Thyroid gland (tissue), 4 donors: ENCODE results near the gene ANKRD60. TPM values are rescaled to one million over a fixed set of nuclear protein-coding genes. Genes with fewer than 3 reads are reported as not detected.

Experiments used
- DNase-seq, 2 donors: peaks; one replicate each; pipeline ENCODE4 v3.0.0-alpha.2; 2019
- H3K27ac ChIP-seq, 3 donors: fragments of 200-600 bp; sonication (generic); 1 replicate in 2 of 3; 2 replicates in 1 of 3; pipeline ENCODE4 v1.5.1; 2016 to 2019; ENCODE audit warnings: mild to moderate bottlenecking in 1 of 3, moderate library complexity in 1 of 3
- H3K27me3 ChIP-seq: fragments of 200-600 bp; sonication (generic); one replicate; pipeline ENCODE4 v1.5.1; 2019
- H3K36me3 ChIP-seq, 2 donors: fragments of 200-600 bp; sonication (generic); one replicate each; pipeline ENCODE4 v1.5.1; 2016 to 2019
- H3K4me1 ChIP-seq, 2 donors: fragments of 200-600 bp; sonication (generic); one replicate each; pipeline ENCODE4 v1.5.1; 2017 to 2019
- H3K4me3 ChIP-seq, 3 donors: fragments of 200-600 bp; sonication (generic); replicated peaks in 1 of 3; 1 replicate in 2 of 3; 2 replicates in 1 of 3; pipeline ENCODE4 v1.5.1; 2016; ENCODE audit warnings: mild to moderate bottlenecking in 1 of 3
- H3K9me3 ChIP-seq: fragments of 200-600 bp; sonication (generic); one replicate; pipeline ENCODE4 v1.5.1; 2017
- POLR2A ChIP-seq, 2 donors: fragments of 450-650 bp; IDR thresholded peaks; one replicate each; pipeline ENCODE4 v1.6.1; 2017; ENCODE audit warnings: antibody characterized with exemption in 2 of 2, mild to moderate bottlenecking in 2 of 2, moderate library complexity in 1 of 2
- WGBS, 2 donors: methylation state at CpG; one replicate each; pipeline ENCODE4 v1.1.5; 2017; 5-methylcytosine and 5-hydroxymethylcytosine counted together
- intact Hi-C: fragments of 100-400 bp; cut with DNase I; formaldehyde crosslinking; loops from one replicate; pipeline ENCODE4 v1.15.1; 2023
- total RNA-seq, 4 donors: library from RNA; depleted of rRNA; stranded (reverse); fragments of >200 nt; gene quantifications; one replicate each; pipeline ENCODE4 v1.2.3, GENCODE V29; 2016
- TF ChIP-seq, protein P1 (sequence below), 6 experiments: fragments of 200-600 bp in 3 of 6; fragments of 450-650 bp in 3 of 6; sonication (generic) in 3 of 6; IDR thresholded peaks; one replicate each; pipeline ENCODE4 v1.5.1; 2016 to 2019; ENCODE audit warnings: antibody characterized with exemption in 6 of 6, mild to moderate bottlenecking in 2 of 6, inconsistent platforms in 1 of 6, moderate library complexity in 1 of 6

The ANKRD60 gene
- total RNA-seq, 4 donors from 2014 or later = not detected

DNA sequence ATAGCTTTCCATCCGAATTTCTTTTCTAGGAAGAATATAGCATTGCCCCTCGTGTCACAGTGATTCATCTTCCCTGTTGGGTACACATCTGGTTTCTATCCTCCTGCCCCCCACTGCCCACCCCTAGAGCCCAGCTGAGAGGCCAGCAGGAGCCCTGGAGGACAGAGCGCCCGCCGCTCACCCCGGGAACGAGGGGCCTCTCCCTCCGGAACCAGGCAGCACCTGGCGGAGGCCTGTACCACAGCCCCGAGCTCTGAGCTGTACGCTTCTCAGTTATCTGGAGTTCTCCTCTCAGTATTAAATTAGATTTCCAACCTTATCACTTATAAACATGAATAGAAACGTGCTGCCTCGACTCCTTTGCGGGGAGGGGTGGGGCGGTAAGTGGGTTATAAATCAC, 6.0 kb downstream of the ANKRD60 start:
- no peak for DNase-seq
- H3K4me1 ChIP-seq = no peaks in the 10 kb centered on the region
- no peak for TF ChIP-seq POLR2A (IDR thresholded peaks at IDR 0.05)
- TF ChIP-seq, protein P1, sequence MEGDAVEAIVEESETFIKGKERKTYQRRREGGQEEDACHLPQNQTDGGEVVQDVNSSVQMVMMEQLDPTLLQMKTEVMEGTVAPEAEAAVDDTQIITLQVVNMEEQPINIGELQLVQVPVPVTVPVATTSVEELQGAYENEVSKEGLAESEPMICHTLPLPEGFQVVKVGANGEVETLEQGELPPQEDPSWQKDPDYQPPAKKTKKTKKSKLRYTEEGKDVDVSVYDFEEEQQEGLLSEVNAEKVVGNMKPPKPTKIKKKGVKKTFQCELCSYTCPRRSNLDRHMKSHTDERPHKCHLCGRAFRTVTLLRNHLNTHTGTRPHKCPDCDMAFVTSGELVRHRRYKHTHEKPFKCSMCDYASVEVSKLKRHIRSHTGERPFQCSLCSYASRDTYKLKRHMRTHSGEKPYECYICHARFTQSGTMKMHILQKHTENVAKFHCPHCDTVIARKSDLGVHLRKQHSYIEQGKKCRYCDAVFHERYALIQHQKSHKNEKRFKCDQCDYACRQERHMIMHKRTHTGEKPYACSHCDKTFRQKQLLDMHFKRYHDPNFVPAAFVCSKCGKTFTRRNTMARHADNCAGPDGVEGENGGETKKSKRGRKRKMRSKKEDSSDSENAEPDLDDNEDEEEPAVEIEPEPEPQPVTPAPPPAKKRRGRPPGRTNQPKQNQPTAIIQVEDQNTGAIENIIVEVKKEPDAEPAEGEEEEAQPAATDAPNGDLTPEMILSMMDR (IDR thresholded peaks at IDR 0.05) = no peak
- no peaks in the 10 kb centered on the region for H3K9me3 ChIP-seq
- H3K27ac ChIP-seq = no peak overlapping the region
- H3K27me3 ChIP-seq = no peaks in the 10 kb centered on the region
- intact Hi-C loops = no loop called here
- 80 to 85% methylated on average over 15 of the region's 15 CpGs for WGBS, 2 donors
- H3K4me3 ChIP-seq = no peak overlapping the region
- H3K36me3 ChIP-seq = no peaks in the 10 kb centered on the region

DNA sequence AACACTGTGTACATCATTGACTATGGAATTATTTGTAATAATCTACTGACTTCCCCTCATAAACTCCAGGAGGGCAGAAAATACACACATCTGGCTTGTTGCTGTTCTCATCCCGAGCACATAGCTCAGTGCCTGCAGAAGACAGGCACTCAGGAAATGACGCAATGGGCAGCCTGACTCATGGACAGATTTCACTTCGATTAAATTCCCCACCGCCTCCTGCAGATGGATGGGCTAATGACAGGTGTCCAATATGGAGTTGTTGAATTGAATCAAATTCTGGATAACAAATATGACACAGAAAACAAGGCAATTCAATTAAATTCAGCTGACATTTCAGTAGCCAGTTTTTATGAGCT, 9.1 kb downstream of the ANKRD60 start:
- WGBS, 2 donors = 92 to 94% methylated on average over 4 of the region's 4 CpGs
- no peaks in the 10 kb centered on the region for H3K36me3 ChIP-seq
- H3K27me3 ChIP-seq = no peaks in the 10 kb centered on the region
- no peak for DNase-seq
- H3K4me3 ChIP-seq = no peak overlapping the region
- no peaks in the 10 kb centered on the region for H3K4me1 ChIP-seq
- intact Hi-C loops = loop anchor here (10.0 kb wide), 1 partner anchor 835 kb away; no protein-coding TSS in a partner anchor
- no peak overlapping the region for H3K27ac ChIP-seq
- TF ChIP-seq, protein P1 (IDR thresholded peaks at IDR 0.05) = no peak
- TF ChIP-seq POLR2A (IDR thresholded peaks at IDR 0.05) = no peak
- no peaks in the 10 kb centered on the region for H3K9me3 ChIP-seq

DNA sequence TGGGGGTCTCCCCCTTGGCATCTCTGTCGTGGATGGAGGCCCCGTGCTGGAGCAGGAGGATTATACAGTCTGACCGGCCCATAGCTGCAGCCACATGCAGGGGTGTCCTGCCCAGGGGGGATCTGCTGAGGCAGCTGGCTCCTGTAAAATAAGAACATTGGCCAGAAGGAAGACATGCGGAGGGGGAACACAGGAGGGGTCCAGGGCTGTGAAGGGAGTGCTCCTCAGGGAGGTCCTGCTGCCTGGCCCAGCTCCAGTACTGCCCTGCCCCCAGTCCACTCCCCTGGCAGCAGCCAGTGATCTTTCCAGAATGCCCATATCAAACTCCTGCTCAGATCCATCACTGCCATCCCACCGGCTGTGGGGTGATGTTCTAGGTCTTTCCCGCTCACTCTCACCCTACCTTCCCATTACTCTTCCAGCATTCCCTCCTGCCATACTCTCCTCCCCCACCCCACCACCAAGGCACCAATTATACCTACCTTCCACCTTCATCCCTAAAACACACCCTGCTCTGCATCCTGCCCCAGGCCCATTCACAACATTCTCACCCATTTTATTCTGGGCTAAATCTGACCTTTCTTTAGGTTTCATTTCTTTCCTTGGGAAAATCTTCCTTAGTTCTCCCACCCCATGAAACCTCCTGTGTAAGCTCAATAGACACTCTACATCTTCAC, 9.7 kb downstream of the ANKRD60 start:
- H3K9me3 ChIP-seq = no peaks in the 10 kb centered on the region
- no peak for DNase-seq
- 53 to 54% methylated on average over 6 of the region's 6 CpGs for WGBS, 2 donors
- no peaks in the 10 kb centered on the region for H3K27me3 ChIP-seq
- no peak overlapping the region for H3K4me3 ChIP-seq
- intact Hi-C loops = loop anchor here (10.0 kb wide), 1 partner anchor 834 kb away; no protein-coding TSS in a partner anchor
- H3K4me1 ChIP-seq = no peaks in the 10 kb centered on the region
- TF ChIP-seq, protein P1 (IDR thresholded peaks at IDR 0.05) = no peak
- no peaks in the 10 kb centered on the region for H3K36me3 ChIP-seq
- no peak overlapping the region for H3K27ac ChIP-seq

DNA sequence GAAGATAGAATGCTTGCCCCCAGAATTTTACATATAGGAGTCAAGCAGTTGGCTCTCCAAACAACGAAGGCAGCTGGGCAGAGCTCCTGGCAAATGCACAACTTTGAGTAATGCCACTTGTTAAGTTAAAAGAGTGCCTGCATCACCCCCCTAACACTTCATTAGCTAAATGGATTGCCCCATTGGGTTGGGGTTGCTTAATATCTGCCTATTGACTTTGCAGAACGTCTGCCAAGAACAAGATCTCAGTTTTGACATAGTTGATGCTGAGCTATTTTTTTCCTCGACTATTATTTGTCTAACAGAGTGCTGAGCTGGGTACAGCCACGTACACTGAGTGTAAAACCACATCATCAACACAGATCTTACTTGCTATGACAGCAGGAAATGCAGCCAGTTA, 12.1 kb downstream of the ANKRD60 start:
- no peaks in the 10 kb centered on the region for H3K4me1 ChIP-seq
- no peaks in the 10 kb centered on the region for H3K9me3 ChIP-seq
- H3K36me3 ChIP-seq = no peaks in the 10 kb centered on the region
- no peak overlapping the region for H3K4me3 ChIP-seq
- 13 to 24% methylated on average over 4 of the region's 4 CpGs for WGBS, 2 donors
- no peak overlapping the region for H3K27ac ChIP-seq
- intact Hi-C loops = loop anchor here (10.0 kb wide), 1 partner anchor 832 kb away; no protein-coding TSS in a partner anchor
- DNase-seq = no peak
- no peak for TF ChIP-seq POLR2A (IDR thresholded peaks at IDR 0.05)
- TF ChIP-seq, protein P1 (IDR thresholded peaks at IDR 0.05) = no peak
- H3K27me3 ChIP-seq = no peaks in the 10 kb centered on the region

DNA sequence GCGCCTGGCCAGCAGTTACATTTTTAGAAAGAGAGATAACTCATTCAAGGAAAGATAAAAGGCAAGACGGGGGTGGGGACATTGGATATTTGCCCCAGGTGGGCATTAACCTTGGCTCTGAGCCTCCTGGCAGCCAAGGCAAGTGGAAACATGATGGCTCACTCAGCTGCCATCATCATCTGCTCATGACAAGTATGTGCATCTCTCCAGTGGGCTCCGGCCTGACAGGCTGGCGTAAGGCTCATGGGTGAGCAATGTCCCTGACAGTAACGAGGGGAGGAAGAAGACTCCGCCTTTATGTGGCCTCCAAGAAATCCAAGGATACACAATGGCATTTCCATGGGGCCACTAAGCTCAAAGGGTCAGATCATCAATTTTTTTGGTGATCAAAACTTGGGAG, 13.3 kb downstream of the ANKRD60 start:
- Histone ChIP-seq H3K4me1 (no peaks in the 10 kb centered on the region), H3K4me3 (no peak overlapping the region), H3K27ac (no peak overlapping the region), H3K27me3 (no peaks in the 10 kb centered on the region), H3K36me3 (no peaks in the 10 kb centered on the region), H3K9me3 (no peaks in the 10 kb centered on the region)
- 87% methylated on average over 6 of the region's 6 CpGs for WGBS, 2 donors
- no peak for DNase-seq
- intact Hi-C loops = loop anchor here (10.0 kb wide), 1 partner anchor 830 kb away; no protein-coding TSS in a partner anchor
- TF ChIP-seq, protein P1 (IDR thresholded peaks at IDR 0.05) = no peak
- no peak for TF ChIP-seq POLR2A (IDR thresholded peaks at IDR 0.05)
